ENCODE measurements around the gene ZNF765.
"Not testable (repeated sequence)": the region's sequence is repeated elsewhere in the genome, so short reads cannot be mapped to it uniquely, and the experiment has no call there.

ZNF765 gene

DNA sequence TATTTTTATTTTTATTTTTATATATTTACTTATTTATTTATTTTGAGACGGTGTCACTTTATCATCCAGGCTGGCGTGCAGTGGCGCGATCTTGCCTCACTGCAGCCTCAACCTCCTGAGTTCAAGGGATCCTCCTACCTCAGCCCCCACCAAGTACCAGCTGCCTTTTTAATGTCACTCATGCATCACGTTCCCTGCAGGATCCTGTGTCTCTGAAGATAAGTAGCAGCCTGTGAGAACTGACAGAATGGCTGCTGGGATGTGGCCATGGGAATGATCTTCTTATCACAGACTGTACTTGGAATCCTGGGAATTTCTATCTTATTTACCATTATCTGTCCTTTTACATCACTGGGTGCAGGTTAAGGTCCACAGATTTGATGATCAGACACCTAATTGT is 27.6 kb downstream of the ZNF765 start:
- Histone ChIP-seq H3K14ac (ENCODE audit: low read length) (no peak overlapping the region), H3K18ac (ENCODE audit: low read length) (no peak overlapping the region), H3K27me3 (ENCODE audit: control insufficient read depth in 3 of 3, insufficient read depth in 3 of 3, low read depth in 1 of 3, low read length in 3 of 3) (no peaks in the 10 kb centered on the region), H2BK120ac (ENCODE audit: low read depth, low read length) (no peak overlapping the region), H4K91ac (ENCODE audit: low read depth, low read length, poor library complexity) (no peak overlapping the region), H2BK12ac (ENCODE audit: low read length) (no peak overlapping the region), H2AK5ac (ENCODE audit: low read depth, low read length) (no peak overlapping the region), H2BK5ac (ENCODE audit: low read length) (no peak overlapping the region), H3K9ac (ENCODE audit: low read depth, low read length, poor library complexity) (no peak overlapping the region), H3K9me3 (replicated peaks in 1 of 2; ENCODE audit: control insufficient read depth in 2 of 2, insufficient read depth in 1 of 2, low read depth in 1 of 2, low read length in 2 of 2) (no peaks in the 10 kb centered on the region), H4K8ac (ENCODE audit: low read depth, low read length) (no peak overlapping the region), H3K4ac (ENCODE audit: low read length) (no peak overlapping the region), H2BK15ac (ENCODE audit: low read length) (no peak overlapping the region), H3K23ac (ENCODE audit: low read depth, low read length, poor library complexity) (no peak overlapping the region), H3K27ac (replicated peaks; ENCODE audit: low read length) (no peak overlapping the region), H3K4me3 (ENCODE audit: low read length in 2 of 2) (no peak overlapping the region), H2AFZ (ENCODE audit: low read length) (no peak overlapping the region), H3K36me3 (replicated peaks in 1 of 2; ENCODE audit: control insufficient read depth in 2 of 2, insufficient read depth in 2 of 2, low read length in 2 of 2) (no peaks in the 10 kb centered on the region), H3K4me1 (ENCODE audit: control insufficient read depth in 2 of 2, insufficient read depth in 1 of 2, low read depth in 1 of 2, low read length in 2 of 2) (no peaks in the 10 kb centered on the region), H3K79me1 (ENCODE audit: low read depth, low read length) (no peaks in the 10 kb centered on the region), H3K4me2 (ENCODE audit: insufficient read depth, low read length, poor library complexity, severe bottlenecking) (no peak overlapping the region)
- no peak for DNase-seq (ENCODE audit: low spot score)
- no CpG with 5 or more reads among the region's 5 CpGs for WGBS, 2 donors (ENCODE audit: extremely low coverage in 2 of 2, insufficient read length in 2 of 2, insufficient replicate concordance in 1 of 2)

DNA sequence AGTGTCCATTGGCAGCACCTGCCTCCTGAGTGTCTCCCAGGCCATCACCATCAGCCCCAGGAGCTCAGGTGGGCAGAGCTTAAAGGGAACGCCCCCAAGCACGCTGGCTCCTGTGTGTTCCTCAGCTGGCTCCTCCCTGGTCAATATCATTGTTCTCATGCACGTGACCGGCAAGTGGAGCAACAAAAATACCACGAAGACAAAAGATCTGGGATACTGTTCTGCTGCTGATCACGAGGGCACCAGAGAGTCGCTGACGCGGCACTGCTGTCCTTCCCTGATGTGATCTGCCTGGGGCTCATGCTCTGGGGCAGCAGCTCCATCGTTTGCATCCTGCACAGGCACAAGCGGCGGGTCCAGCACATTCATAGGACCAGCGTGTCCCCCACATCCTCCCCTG is 28.1 kb downstream of the ZNF765 start:
- not testable (repeated sequence) for H3K9ac ChIP-seq (ENCODE audit: low read depth, low read length, poor library complexity); H2AFZ ChIP-seq (ENCODE audit: low read length); H3K4me2 ChIP-seq (ENCODE audit: insufficient read depth, low read length, poor library complexity, severe bottlenecking); H2BK15ac ChIP-seq (ENCODE audit: low read length); H4K91ac ChIP-seq (ENCODE audit: low read depth, low read length, poor library complexity); H3K14ac ChIP-seq (ENCODE audit: low read length); H3K9me3 ChIP-seq (replicated peaks in 1 of 2; ENCODE audit: control insufficient read depth in 2 of 2, insufficient read depth in 1 of 2, low read depth in 1 of 2, low read length in 2 of 2); H3K4me3 ChIP-seq (ENCODE audit: low read length in 2 of 2); H2BK5ac ChIP-seq (ENCODE audit: low read length); H3K18ac ChIP-seq (ENCODE audit: low read length); H2AK5ac ChIP-seq (ENCODE audit: low read depth, low read length); H2BK120ac ChIP-seq (ENCODE audit: low read depth, low read length); H2BK12ac ChIP-seq (ENCODE audit: low read length); H3K36me3 ChIP-seq (replicated peaks in 1 of 2; ENCODE audit: control insufficient read depth in 2 of 2, insufficient read depth in 2 of 2, low read length in 2 of 2); H4K8ac ChIP-seq (ENCODE audit: low read depth, low read length); DNase-seq (ENCODE audit: low spot score); H3K27me3 ChIP-seq (ENCODE audit: control insufficient read depth in 3 of 3, insufficient read depth in 3 of 3, low read depth in 1 of 3, low read length in 3 of 3); H3K4ac ChIP-seq (ENCODE audit: low read length); H3K79me1 ChIP-seq (ENCODE audit: low read depth, low read length); H3K23ac ChIP-seq (ENCODE audit: low read depth, low read length, poor library complexity); H3K27ac ChIP-seq (replicated peaks; ENCODE audit: low read length); H3K4me1 ChIP-seq (ENCODE audit: control insufficient read depth in 2 of 2, insufficient read depth in 1 of 2, low read depth in 1 of 2, low read length in 2 of 2)
- no CpG with 5 or more reads among the region's 13 CpGs for WGBS, 2 donors (ENCODE audit: extremely low coverage in 2 of 2, insufficient read length in 2 of 2, insufficient replicate concordance in 1 of 2)

DNA sequence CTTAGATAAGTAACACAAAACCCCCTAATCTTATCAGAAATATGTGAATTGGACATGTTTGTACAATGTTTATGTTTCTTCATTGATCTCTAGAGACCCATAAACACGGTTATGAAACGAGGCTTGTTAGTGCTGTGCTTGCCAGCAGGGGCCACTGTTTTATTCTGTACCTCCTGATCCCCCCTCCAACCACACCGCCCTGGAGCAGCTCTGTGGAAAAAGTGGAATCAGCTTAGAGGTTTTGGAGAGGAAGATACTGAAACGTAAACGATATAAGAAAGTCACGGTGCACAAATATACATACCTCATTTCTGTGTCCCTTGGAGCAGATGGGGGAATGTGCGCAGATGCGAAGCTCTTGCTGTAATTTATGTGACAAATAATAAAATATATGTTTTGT is 28.7 kb downstream of the ZNF765 start:
- not testable (repeated sequence) for H3K23ac ChIP-seq (ENCODE audit: low read depth, low read length, poor library complexity); H3K36me3 ChIP-seq (replicated peaks in 1 of 2; ENCODE audit: control insufficient read depth in 2 of 2, insufficient read depth in 2 of 2, low read length in 2 of 2); H3K27ac ChIP-seq (replicated peaks; ENCODE audit: low read length); H3K4me3 ChIP-seq (ENCODE audit: low read length in 2 of 2); H2BK5ac ChIP-seq (ENCODE audit: low read length); H2BK120ac ChIP-seq (ENCODE audit: low read depth, low read length); H3K4ac ChIP-seq (ENCODE audit: low read length); H2AK5ac ChIP-seq (ENCODE audit: low read depth, low read length); H3K9me3 ChIP-seq (replicated peaks in 1 of 2; ENCODE audit: control insufficient read depth in 2 of 2, insufficient read depth in 1 of 2, low read depth in 1 of 2, low read length in 2 of 2); H4K91ac ChIP-seq (ENCODE audit: low read depth, low read length, poor library complexity); H3K4me2 ChIP-seq (ENCODE audit: insufficient read depth, low read length, poor library complexity, severe bottlenecking); H3K14ac ChIP-seq (ENCODE audit: low read length); H3K9ac ChIP-seq (ENCODE audit: low read depth, low read length, poor library complexity); H3K27me3 ChIP-seq (ENCODE audit: control insufficient read depth in 3 of 3, insufficient read depth in 3 of 3, low read depth in 1 of 3, low read length in 3 of 3); H2BK15ac ChIP-seq (ENCODE audit: low read length); H3K4me1 ChIP-seq (ENCODE audit: control insufficient read depth in 2 of 2, insufficient read depth in 1 of 2, low read depth in 1 of 2, low read length in 2 of 2); H3K79me1 ChIP-seq (ENCODE audit: low read depth, low read length); H2BK12ac ChIP-seq (ENCODE audit: low read length); H4K8ac ChIP-seq (ENCODE audit: low read depth, low read length); DNase-seq (ENCODE audit: low spot score); H3K18ac ChIP-seq (ENCODE audit: low read length); H2AFZ ChIP-seq (ENCODE audit: low read length)
- WGBS, 2 donors (ENCODE audit: extremely low coverage in 2 of 2, insufficient read length in 2 of 2, insufficient replicate concordance in 1 of 2) = no CpG with 5 or more reads among the region's 8 CpGs

GRCh38 chr19:53424968-53425597 is 30.1 kb downstream of the ZNF765 start:
- Histone ChIP-seq H2BK15ac (ENCODE audit: low read length) (no peak overlapping the region), H3K27me3 (ENCODE audit: control insufficient read depth in 3 of 3, insufficient read depth in 3 of 3, low read depth in 1 of 3, low read length in 3 of 3) (no peaks in the 10 kb centered on the region), H3K23ac (ENCODE audit: low read depth, low read length, poor library complexity) (no peak overlapping the region), H3K4me1 (ENCODE audit: control insufficient read depth in 2 of 2, insufficient read depth in 1 of 2, low read depth in 1 of 2, low read length in 2 of 2) (no peaks in the 10 kb centered on the region), H3K4me3 (ENCODE audit: low read length in 2 of 2) (no peak overlapping the region), H3K14ac (ENCODE audit: low read length) (no peak overlapping the region), H3K18ac (ENCODE audit: low read length) (no peak overlapping the region), H3K9ac (ENCODE audit: low read depth, low read length, poor library complexity) (no peak overlapping the region), H4K8ac (ENCODE audit: low read depth, low read length) (no peak overlapping the region), H3K4me2 (ENCODE audit: insufficient read depth, low read length, poor library complexity, severe bottlenecking) (no peak overlapping the region), H3K27ac (replicated peaks; ENCODE audit: low read length) (no peak overlapping the region), H3K4ac (ENCODE audit: low read length) (no peak overlapping the region), H2AK5ac (ENCODE audit: low read depth, low read length) (no peak overlapping the region), H3K36me3 (replicated peaks in 1 of 2; ENCODE audit: control insufficient read depth in 2 of 2, insufficient read depth in 2 of 2, low read length in 2 of 2) (no peaks in the 10 kb centered on the region), H3K9me3 (replicated peaks in 1 of 2; ENCODE audit: control insufficient read depth in 2 of 2, insufficient read depth in 1 of 2, low read depth in 1 of 2, low read length in 2 of 2) (no peaks in the 10 kb centered on the region), H3K79me1 (ENCODE audit: low read depth, low read length) (no peaks in the 10 kb centered on the region), H4K91ac (ENCODE audit: low read depth, low read length, poor library complexity) (no peak overlapping the region), H2BK5ac (ENCODE audit: low read length) (peak overlapping the region; percentile 39), H2BK12ac (ENCODE audit: low read length) (no peak overlapping the region), H2BK120ac (ENCODE audit: low read depth, low read length) (no peak overlapping the region), H2AFZ (ENCODE audit: low read length) (no peak overlapping the region)
- WGBS, 2 donors (ENCODE audit: extremely low coverage in 2 of 2, insufficient read length in 2 of 2, insufficient replicate concordance in 1 of 2) = no CpG with 5 or more reads among the region's 9 CpGs
- peak; percentile 67 for DNase-seq (ENCODE audit: low spot score)

Data from neuronal stem cell (in vitro differentiated cells).